HepG2 (cell line): ENCODE data around the gene FGFR2.

Experiments used
- CHD2 ChIP-seq: IDR thresholded peaks from 2 replicates; pipeline ENCODE4 v1.6.1; 2011; ENCODE audit warnings: low read depth, low read length, improper control_type of control experiment
- NFYB ChIP-seq: sonication (generic); formaldehyde crosslinking; IDR thresholded peaks from 2 replicates; pipeline ENCODE4 v1.4.0; 2020; ENCODE audit warnings: missing genetic modification reagents
- NR2C2 ChIP-seq: sonication (generic); formaldehyde crosslinking; IDR thresholded peaks from 2 replicates; pipeline ENCODE4 v1.4.0; 2020; ENCODE audit warnings: missing genetic modification reagents, mild to moderate bottlenecking, moderate library complexity, borderline replicate concordance
- POLR2A ChIP-seq, 2 experiments: IDR thresholded peaks; 2 replicates each; pipeline ENCODE4 v1.6.1; 2011; ENCODE audit warnings: low read depth in 2 of 2, low read length in 2 of 2, mild to moderate bottlenecking in 1 of 2, moderate library complexity in 1 of 2; ENCODE audit not compliant: insufficient read depth in 1 of 2
- SP1 ChIP-seq, 2 experiments: fragments of 450-650 bp in 1 of 2; sonication (generic) in 1 of 2; formaldehyde crosslinking in 1 of 2; IDR thresholded peaks; 2 replicates each; pipeline versions ENCODE4 v1.4.0 to v1.6.1; 2016 to 2020; ENCODE audit warnings: missing genetic modification reagents in 1 of 2
- ZNF564 ChIP-seq: sonication (generic); formaldehyde crosslinking; IDR thresholded peaks from 2 replicates; pipeline ENCODE4 v1.8.1; 2023; ENCODE audit warnings: mild to moderate bottlenecking, missing genetic modification reagents
- ZNF773 ChIP-seq: sonication (generic); formaldehyde crosslinking; IDR thresholded peaks from 2 replicates; pipeline ENCODE4 v1.4.0; 2020; ENCODE audit warnings: missing genetic modification reagents, borderline replicate concordance
- TF ChIP-seq, protein P1 (sequence below): sonication (generic); formaldehyde crosslinking; IDR thresholded peaks from 2 replicates; pipeline ENCODE4 v1.9.0; 2021; ENCODE audit warnings: missing genetic modification reagents, borderline replicate concordance
- TF ChIP-seq, protein P2 (sequence below): sonication (generic); formaldehyde crosslinking; IDR thresholded peaks from 2 replicates; pipeline ENCODE4 v1.5.0; 2020; ENCODE audit warnings: mild to moderate bottlenecking, missing genetic modification reagents, moderate library complexity

DNA sequence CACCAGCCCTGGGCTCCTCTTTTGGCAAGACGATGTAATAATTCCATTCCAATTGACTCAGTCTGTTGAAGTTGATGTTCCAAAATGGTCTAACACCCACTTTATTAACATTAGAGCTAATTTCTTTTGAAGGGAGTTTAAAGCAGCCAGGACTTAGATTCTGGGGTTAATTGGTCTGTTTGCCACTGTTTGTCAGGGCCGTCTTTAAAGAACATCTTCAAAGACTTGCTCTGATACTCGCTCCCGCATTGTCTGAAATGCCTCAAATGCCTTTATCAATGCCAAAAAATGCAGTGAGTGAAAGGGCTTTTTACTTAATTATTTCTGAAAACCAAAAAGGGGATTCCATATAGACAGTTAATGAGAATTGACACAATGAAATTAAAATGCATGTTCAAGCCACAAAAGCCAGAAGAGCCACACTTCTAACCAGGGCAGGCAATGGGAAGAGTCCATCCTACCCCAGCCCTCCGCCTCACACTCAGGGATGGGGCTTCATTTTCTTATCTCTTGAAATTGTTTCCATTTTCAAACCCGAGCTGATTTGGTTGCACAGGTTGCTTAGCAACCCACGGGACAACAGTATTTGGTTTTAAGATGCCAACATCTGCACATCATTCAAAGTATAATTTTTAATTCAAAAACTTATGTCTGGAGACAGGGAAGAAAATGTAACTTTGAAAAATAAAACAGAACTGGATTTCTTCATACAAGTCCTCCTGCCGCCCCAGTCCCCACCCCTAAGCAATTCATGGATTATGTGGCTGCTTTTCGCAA lies 163.0 kb downstream of the FGFR2 start:
- TF ChIP-seq NFYB (CRISPR knock-in tag) (no peak), POLR2A (IDR thresholded peaks at IDR 0.05; ENCODE audit: insufficient read depth in 1 of 2, low read depth in 2 of 2, low read length in 2 of 2) (no peak), SP1 (IDR thresholded peaks at IDR 0.05) (no peak), SP1 (CRISPR knock-in tag; IDR thresholded peaks at IDR 0.05) (no peak), NR2C2 (CRISPR knock-in tag) (no peak), ZNF773 (no peak), ZNF564 (no peak), CHD2 (no peak)
- TF ChIP-seq, protein P1, sequence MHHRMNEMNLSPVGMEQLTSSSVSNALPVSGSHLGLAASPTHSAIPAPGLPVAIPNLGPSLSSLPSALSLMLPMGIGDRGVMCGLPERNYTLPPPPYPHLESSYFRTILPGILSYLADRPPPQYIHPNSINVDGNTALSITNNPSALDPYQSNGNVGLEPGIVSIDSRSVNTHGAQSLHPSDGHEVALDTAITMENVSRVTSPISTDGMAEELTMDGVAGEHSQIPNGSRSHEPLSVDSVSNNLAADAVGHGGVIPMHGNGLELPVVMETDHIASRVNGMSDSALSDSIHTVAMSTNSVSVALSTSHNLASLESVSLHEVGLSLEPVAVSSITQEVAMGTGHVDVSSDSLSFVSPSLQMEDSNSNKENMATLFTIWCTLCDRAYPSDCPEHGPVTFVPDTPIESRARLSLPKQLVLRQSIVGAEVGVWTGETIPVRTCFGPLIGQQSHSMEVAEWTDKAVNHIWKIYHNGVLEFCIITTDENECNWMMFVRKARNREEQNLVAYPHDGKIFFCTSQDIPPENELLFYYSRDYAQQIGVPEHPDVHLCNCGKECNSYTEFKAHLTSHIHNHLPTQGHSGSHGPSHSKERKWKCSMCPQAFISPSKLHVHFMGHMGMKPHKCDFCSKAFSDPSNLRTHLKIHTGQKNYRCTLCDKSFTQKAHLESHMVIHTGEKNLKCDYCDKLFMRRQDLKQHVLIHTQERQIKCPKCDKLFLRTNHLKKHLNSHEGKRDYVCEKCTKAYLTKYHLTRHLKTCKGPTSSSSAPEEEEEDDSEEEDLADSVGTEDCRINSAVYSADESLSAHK (CRISPR knock-in tag) = no peak
- TF ChIP-seq, protein P2, sequence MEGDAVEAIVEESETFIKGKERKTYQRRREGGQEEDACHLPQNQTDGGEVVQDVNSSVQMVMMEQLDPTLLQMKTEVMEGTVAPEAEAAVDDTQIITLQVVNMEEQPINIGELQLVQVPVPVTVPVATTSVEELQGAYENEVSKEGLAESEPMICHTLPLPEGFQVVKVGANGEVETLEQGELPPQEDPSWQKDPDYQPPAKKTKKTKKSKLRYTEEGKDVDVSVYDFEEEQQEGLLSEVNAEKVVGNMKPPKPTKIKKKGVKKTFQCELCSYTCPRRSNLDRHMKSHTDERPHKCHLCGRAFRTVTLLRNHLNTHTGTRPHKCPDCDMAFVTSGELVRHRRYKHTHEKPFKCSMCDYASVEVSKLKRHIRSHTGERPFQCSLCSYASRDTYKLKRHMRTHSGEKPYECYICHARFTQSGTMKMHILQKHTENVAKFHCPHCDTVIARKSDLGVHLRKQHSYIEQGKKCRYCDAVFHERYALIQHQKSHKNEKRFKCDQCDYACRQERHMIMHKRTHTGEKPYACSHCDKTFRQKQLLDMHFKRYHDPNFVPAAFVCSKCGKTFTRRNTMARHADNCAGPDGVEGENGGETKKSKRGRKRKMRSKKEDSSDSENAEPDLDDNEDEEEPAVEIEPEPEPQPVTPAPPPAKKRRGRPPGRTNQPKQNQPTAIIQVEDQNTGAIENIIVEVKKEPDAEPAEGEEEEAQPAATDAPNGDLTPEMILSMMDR (CRISPR knock-in tag) = no peak
